Measurements from ENCODE around the gene RNF187. TPM values are rescaled to one million over a fixed set of nuclear protein-coding genes. Genes with fewer than 3 reads are reported as not detected.

Gene RNF187
- total and polyA plus RNA-seq, 2 of the 13 experiments (the other 11 are each of a cell fraction or from before 2014, with no cell fraction given) = 41.3 to 59.4 TPM

- TF ChIP-seq MXD1 (CRISPR knock-in tag; IDR thresholded peaks at IDR 0.05) = peak; percentile 43; the same call in 1 of the 2 replicates
- TF ChIP-seq SOX6 (IDR thresholded peaks at IDR 0.05) = no peak
- TF ChIP-seq SOX6 (CRISPR knock-in tag; IDR thresholded peaks at IDR 0.05) = peak; percentile 69
- peak; percentile 20; the same call in 1 of the 2 replicates for TF ChIP-seq ZNF629 (CRISPR knock-in tag; conservative IDR thresholded peaks at IDR 0.05)
- TF ChIP-seq AKAP8 (CRISPR knock-in tag; IDR thresholded peaks at IDR 0.05) = peak; percentile 41; the same call in 1 of the 2 replicates
- peak; percentile 81 for TF ChIP-seq ZBTB10 (CRISPR knock-in tag; IDR thresholded peaks at IDR 0.05; ENCODE audit: borderline replicate concordance)
- peak; percentile 74 for TF ChIP-seq TFDP2 (CRISPR knock-in tag; IDR thresholded peaks at IDR 0.05)
- TF ChIP-seq ZNF768 (CRISPR knock-in tag; IDR thresholded peaks at IDR 0.05) = no peak; the same call in 1 of the 2 replicates
- no peak for TF ChIP-seq SKIL (CRISPR knock-in tag; IDR thresholded peaks at IDR 0.05; ENCODE audit: borderline replicate concordance)
- no peak for TF ChIP-seq RFX1 (IDR thresholded peaks at IDR 0.05)
- no peak for TF ChIP-seq MAFK (conservative IDR thresholded peaks at IDR 0.05 in 1 of 2, IDR thresholded peaks at IDR 0.05 in 1 of 2; ENCODE audit: low read length in 2 of 2)
- peak; percentile 66; the same call in 1 of the 2 replicates for TF ChIP-seq CREB3 (CRISPR knock-in tag; IDR thresholded peaks at IDR 0.05)
- TF ChIP-seq NPAS2 (CRISPR knock-in tag; IDR thresholded peaks at IDR 0.05; ENCODE audit: borderline replicate concordance) = peak; percentile 65; the same call in 1 of the 2 replicates
- no peak; the same call in 1 of the 2 replicates for TF ChIP-seq ZSCAN21 (CRISPR knock-in tag; IDR thresholded peaks at IDR 0.05; ENCODE audit: borderline replicate concordance)
- TF ChIP-seq HNRNPLL (IDR thresholded peaks at IDR 0.05; ENCODE audit: low read depth, low read length, poor library complexity, severe bottlenecking) = peak; percentile 81
- TF ChIP-seq RARA (CRISPR knock-in tag; IDR thresholded peaks at IDR 0.05) = peak; percentile 58; the same call in 1 of the 2 replicates
- no peak for TF ChIP-seq NFE2L2 (IDR thresholded peaks at IDR 0.05; ENCODE audit: low read length)
Observed at GRCh38 chr1:228486596-228487335, 416 bp upstream of the RNF187 start (continued).
